HK-2 (cell line): Measurements from ENCODE around the gene RALGPS1.
A peak's percentile ranks its signal among the peaks of the same experiment; 100 is the strongest.
"Not testable (repeated sequence)": the region's sequence is repeated elsewhere in the genome, so short reads cannot be mapped to it uniquely, and the experiment has no call there.

Experiments used
- DNase-seq: peaks from one replicate; pipeline ENCODE4 v3.0.0-alpha.2; 2018; ENCODE audit not compliant: unreplicated experiment

The RALGPS1 gene

GRCh38 chr9:126989847-126990842 lies 75.6 kb downstream of the RALGPS1 start:
- no peak for DNase-seq

GRCh38 chr9:126991183-126991582 lies 76.6 kb downstream of the RALGPS1 start:
- DNase-seq = no peak

GRCh38 chr9:126992427-126992826 lies 77.8 kb downstream of the RALGPS1 start:
- DNase-seq = no peak

GRCh38 chr9:126999315-127000068 lies 84.9 kb downstream of the RALGPS1 start:
- no peak for DNase-seq

GRCh38 chr9:127004946-127005769 lies 90.6 kb downstream of the RALGPS1 start:
- DNase-seq = no peak

GRCh38 chr9:127005770-127006314 lies 91.3 kb downstream of the RALGPS1 start:
- no peak for DNase-seq

GRCh38 chr9:127007638-127008037 lies 93.1 kb downstream of the RALGPS1 start:
- no peak for DNase-seq

- DNase-seq = no peak
These were observed 93.5 kb downstream of the RALGPS1 start for GRCh38 chr9:127008076-127008475.

GRCh38 chr9:127011772-127012171 lies 97.2 kb downstream of the RALGPS1 start:
- no peak for DNase-seq

- no peak for DNase-seq
These were observed 97.7 kb downstream of the RALGPS1 start for GRCh38 chr9:127012250-127012649.

- DNase-seq = peak; percentile 16
These were observed 99.0 kb downstream of the RALGPS1 start for GRCh38 chr9:127013597-127013996.

GRCh38 chr9:127014216-127014909 lies 99.8 kb downstream of the RALGPS1 start:
- DNase-seq = no peak

- DNase-seq = no peak
These were observed 100.4 kb downstream of the RALGPS1 start for GRCh38 chr9:127014910-127015540.

GRCh38 chr9:127015921-127016512 lies 101.4 kb downstream of the RALGPS1 start:
- DNase-seq = no peak

GRCh38 chr9:127017979-127018378 lies 103.4 kb downstream of the RALGPS1 start:
- not testable (repeated sequence) for DNase-seq

GRCh38 chr9:127018935-127019334 lies 104.4 kb downstream of the RALGPS1 start:
- DNase-seq = no peak

- DNase-seq = no peak
These were observed 105.6 kb downstream of the RALGPS1 start for GRCh38 chr9:127020036-127020801.

GRCh38 chr9:127020802-127021078 lies 106.2 kb downstream of the RALGPS1 start:
- DNase-seq = no peak

- DNase-seq = no peak
These were observed 107.2 kb downstream of the RALGPS1 start for GRCh38 chr9:127021664-127022363.
